ENCODE results near the gene TMEM151A.

The TMEM151A gene

DNA sequence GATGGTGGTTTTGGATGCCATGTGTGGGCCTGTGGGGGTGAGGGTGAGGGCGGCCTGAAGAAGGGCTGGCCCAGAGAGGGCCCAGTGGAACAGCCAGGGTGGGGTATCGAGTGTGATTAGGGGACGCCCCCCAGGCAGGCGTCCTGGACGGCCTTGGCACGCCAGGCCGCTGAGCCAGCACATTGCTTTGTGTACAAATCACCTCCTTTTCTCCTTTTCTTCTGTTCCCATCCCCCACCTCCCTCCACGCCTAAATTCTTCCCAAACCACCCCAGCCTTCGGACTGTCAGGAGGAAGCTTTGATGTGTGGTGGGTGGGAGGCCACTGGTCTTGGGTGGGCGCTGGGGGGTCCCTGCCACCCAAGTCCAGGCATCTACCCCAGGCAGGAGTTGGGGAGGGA, 33.0 kb downstream of the TMEM151A start:
- DNase-seq = no peak

DNA sequence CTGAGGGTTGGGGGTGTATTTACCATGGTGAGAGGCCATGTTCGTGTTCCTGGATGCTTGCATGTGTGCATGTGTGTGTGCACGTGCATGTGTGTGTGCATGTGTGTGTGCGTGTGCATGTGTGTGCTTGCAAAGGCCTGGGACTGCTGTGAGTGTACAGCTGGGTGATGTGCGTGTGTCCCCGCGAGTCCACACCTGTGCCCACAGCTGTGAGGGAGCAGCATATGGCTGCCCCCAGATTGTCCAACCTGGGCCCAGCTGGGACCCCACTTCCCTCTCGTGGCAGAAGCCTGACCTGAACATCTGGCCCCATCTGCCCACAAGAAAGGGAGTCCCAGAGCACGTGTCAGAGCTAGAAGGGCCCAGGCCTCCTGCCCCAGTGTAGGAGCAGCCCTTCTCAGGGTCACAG, 33.6 kb downstream of the TMEM151A start:
- DNase-seq = no peak

DNA sequence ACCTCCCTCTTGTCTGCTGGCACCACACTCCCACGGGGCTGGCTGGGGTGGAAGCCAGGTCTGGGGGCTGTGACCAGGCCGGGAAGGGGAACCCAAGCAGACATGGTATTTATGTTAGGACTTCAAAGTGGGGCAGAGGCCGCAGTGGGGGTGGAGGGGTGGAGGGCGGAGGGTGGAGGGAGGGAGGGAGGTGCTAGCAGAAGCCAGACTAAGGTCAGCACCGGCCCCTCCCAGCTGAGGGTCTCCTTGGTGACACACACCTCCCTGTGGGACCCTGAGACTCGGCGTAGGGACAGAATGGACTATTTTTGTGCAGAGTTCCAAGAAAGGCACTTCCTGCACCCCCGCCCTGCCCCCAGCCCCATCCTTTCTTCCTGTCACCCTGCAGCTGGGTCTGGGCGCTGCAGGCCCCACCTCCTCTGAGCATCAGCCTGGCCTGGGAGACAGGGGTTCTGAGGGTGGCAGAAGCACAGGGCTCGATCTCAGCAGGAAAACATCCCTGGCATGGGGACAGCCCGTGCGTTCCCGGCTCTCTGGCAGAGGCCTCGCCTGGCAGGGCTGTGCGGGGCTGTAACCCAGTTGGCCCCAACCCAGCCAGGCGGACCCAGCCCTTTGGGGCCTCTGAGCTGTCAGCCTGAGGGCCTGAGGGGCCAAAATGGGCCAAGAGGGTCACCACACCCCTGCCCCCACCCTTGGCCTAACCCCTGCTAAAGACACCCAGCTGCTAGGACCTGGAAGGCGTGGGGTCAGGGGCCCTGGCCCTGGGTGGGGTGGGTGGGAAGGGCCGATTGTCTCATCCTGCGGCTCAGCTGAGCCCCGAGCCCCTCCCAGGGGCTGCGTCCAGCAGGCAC, 34.8 kb downstream of the TMEM151A start:
- no peak for DNase-seq

DNA sequence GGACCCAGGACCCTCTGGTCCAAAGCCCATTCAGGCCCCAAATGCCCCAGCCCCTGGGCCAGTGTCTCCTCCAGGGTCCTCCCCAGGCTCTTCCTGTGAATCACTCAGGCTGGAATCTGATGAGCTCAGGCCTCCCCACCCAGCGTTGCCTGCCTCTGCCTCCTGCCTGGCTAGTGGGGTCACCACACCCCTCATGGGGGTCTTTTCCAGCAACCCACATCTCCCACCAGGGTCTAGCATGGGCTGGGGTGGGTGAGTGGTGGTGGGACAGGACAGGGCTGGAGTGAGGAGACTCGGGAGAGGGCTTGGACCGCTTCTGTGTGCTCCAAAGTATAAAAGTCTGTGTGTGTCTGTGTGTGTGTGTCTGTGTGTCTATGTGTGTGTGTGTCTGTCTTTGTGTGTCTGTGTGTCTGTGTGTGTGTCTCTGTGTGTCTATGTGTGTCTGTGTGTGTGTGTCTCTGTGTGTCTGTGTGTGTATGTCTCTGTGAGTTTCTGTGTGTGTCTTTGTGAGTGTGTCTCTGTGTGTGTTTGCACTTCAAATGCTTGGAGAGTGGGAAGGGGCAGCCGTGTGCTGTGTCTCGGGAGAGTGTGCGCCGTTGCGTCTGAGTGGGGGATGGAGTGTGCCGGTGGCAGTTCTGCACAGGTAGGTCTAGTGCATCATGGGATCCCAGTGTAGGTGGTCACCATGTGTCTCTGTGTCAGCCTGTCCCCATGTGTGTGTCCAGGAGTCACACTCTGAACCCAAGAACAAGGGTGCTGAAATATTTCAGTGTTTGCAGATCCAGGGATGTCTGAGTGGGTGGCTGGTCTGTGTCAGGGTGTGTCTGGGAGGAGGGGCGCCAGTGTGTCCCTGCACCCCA, 35.7 kb downstream of the TMEM151A start:
- no peak for DNase-seq

DNA sequence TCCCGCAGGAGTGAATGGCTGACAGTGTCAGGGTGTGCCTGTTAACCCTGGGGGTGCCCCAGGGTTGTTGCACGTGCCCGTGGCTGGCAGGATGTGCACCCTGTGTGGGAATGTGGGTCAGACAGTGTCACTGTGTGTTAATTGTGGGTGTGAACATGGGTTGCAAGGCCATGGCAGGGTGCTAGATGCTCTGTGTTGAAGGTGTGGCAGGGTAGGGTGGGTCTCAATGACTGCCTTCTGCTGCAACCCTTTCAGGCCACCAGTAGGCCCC, 36.3 kb downstream of the TMEM151A start:
- DNase-seq = no peak

DNA sequence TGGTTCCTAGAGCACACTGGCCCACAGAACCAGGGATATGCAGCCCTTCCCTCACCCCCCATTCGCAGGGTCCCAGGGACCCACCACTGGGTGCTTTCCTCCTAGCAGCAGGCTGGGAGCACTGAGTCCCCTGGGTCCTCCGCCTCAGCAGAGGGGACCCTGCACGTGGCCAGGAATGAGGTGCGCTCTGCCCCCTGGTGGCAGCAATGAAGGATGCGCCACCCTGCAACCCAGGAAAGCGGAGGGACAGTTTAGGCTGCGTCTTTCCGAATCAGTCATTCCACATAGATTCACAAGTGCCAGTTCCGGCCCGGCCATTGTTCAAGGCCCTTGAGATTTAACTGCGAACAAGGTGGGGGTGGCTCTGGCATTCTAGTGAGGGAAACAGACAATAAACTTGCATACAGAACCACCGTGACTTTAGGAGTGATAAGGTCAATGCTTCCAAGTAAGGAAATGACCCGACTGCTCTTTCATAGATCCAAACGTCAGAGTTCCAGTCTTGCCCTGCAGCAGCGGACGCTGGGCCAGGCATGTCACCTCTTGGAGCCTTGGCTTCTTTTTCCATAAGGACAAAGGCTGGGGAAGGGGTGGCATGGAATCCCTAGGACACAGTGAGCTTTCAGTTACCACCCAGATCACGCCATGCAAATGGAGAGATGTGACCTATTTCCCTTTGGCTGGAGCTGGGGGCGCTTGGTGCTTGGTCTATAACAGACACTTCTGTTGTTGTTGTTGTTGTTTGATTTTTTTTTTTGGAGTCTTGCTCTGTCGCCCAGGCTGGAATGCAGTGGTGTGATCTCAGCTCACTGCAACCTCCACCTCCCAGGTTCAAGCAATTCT, 36.8 kb downstream of the TMEM151A start:
- peak; percentile 46 for DNase-seq

DNA sequence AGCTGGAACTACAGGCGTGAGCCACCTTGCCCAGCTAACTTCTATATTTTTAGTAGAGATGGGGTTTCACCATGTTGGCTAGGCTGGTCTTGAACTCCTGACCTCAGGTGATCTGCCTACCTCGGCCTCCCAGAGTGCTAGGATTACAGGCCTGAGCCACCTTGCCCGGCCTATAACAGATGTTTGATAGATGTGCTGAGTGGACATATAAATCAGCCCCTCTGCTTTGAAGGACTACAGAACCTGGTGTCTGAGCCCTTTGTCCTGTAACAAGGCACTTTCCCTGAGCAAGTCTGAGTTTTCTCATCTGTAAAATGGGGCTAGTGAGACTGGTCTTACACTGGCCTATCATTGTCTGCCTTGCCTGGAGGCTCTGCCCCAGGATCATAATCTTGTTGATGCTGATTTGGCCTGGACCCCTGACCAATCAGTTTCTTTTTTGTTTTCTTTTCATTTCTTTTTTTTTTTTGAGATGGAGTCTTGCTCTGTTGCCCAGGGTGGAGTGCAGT, 37.5 kb downstream of the TMEM151A start:
- no peak for DNase-seq

DNA sequence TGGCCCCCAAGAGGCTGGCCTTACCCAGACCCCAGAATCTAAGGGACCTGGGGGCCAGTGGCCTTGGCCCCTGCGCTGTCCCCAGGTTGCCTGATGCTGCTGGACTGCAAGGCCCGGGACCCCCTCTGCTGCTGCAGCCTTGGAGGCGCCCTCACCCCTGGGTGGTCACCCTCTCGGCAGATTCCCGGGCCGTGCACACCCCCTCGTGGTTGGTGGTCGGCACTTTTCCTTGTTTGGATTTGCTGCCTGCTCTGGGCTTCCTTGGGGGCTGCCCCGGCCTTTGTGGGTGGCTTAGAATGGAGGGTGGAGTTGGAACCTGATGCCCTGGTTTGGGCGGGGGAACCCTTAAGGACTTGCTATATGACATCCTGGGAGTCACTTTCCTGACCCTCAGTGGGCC, 39.2 kb downstream of the TMEM151A start:
- DNase-seq = no peak

DNA sequence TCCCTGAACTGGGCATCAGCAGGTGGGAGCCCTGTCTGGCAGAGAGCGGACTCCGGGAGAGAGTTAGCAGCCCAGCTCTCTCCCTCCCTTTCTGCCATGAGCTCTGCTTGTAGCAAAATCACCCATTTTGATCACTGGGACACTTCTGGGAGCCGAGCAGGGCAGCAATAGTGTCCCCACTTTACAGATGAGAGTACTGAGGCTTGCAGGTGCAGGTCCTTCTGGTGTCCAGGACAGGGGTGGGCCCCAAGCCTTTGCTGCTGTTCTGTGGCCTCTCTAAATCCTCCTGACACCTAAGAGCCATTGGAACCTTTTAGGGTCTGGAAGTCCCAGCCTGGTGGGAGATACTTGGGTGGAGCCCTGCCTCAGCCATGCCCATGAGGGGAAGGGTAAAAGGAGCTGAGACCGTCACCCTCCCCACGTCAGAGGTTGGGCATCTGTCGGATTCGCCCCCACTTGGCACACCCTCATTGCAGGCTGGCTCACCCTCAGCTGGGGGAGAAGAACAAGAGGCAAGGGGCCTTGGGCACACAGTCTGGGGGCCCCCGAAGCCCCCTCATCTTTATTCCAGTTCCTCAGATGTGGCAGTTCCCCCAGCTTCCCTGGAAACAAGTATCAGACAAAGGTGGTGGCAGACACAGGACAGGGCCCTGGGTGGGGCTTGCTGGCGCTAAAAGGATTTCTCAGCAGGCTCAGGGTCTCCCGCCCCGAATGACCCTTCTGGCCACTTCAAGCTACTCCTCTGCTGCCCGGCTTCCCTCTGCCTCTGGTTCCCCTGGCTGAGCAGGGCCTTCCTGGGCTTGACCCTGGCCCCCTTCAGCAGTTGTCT, 40.1 kb downstream of the TMEM151A start:
- no peak for DNase-seq

DNA sequence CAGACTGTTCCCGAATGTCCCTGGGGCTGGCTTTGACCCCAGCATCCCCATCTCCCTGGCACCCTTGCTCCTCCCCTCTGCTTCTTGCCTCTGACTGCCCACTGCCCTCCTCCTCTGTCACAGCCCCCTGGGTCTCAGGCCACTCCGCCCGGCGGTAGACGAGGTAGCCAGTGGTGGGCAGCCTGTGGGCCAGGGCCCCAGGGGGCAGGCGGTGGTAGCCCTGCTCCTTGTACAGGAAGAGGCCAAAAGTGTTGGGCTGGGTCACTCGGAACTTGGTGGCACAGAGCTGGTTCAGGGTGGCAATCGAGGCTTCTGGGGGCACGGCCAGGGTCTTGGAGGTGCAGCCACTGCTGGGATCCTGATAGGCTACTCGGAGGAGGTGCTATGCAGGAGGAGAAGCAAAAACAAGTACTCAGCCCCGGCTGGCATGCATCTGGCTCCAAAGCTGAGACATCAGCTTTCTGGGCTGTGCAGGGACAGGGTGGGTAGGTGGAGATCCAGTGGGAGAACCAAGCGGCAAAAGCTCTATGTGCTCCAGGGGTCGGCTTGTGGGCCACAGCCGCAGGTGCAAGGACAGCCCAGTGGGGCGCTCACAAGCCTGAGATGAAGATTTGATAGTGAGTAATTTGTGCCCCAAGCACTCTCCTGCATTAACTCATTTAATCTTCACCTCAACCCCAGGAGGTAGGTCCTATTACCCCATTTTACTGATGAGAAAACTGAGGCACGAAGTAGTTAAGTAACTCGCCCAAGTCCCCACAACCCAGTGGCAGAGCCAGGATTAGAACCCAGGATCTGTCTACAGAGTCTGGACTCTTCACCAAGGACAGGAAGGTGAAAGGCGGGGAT, 40.9 kb downstream of the TMEM151A start:
- no peak for DNase-seq

DNA sequence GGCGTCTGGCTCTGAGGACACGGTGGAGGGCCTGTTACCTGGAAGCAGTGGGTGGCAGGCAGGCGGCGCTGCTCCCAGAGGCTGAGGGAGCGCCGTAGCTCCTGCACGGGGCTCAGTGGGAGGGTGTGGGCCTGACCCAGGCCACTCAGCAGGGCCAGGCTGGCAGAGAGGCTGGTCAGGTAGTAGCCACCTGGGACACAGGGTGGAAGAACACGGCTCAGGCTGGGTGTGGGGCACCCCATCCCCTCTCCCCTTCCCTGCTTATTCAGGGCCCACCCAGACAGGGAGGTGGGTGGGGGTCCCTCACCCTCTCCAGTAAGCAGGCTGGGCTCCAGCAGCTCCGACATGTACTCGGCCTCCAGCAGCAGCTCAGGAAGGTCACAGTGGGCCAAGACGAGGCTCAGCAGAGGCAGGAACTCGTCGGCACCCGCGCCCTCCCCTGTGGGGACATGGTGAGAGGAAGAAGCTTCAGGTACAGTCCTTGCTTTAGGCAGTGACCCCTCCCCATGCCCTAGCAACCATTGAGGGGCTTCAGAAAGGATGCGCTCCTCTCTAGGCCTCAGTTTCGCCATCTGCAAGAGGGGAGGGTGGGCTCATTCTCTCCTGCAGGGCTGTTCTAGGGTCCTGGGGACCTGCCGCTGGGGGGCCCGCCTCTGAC, 41.7 kb downstream of the TMEM151A start:
- no peak for DNase-seq

DNA sequence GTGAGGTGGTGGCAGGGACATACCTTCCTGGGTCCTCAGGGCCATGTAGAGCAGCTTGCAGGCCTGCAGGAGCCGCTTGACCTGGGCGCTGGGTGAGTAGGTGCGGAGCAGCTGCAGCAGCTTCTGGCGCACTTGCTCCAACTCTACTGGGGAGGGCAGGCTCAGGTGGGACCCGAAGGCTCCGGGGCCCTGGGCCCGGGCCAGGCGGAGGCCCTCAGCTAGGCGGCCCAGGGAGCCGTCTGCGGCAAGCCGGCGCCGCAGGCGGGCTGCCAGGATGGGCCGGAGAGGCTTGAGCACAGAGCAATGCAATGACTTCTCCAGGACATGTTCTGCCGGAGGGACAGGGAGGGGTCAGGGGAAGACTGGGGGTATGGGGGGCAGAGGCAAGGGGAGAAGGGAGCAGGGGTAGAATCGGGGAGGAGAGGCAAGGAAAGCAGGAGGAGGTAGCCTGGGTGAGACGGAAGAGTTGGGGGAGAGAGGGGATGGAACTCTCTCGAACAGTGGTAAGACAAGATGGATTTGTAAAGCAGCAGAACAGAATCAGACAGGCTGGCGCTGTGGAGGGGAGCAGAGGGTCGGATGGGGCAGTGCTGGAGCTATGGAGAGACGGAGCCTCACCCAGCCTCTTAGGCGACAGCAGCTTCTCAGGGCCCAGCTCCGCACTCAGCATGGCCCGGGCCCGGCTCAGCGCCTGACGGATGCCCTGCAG, 42.4 kb downstream of the TMEM151A start:
- no peak for DNase-seq

DNA sequence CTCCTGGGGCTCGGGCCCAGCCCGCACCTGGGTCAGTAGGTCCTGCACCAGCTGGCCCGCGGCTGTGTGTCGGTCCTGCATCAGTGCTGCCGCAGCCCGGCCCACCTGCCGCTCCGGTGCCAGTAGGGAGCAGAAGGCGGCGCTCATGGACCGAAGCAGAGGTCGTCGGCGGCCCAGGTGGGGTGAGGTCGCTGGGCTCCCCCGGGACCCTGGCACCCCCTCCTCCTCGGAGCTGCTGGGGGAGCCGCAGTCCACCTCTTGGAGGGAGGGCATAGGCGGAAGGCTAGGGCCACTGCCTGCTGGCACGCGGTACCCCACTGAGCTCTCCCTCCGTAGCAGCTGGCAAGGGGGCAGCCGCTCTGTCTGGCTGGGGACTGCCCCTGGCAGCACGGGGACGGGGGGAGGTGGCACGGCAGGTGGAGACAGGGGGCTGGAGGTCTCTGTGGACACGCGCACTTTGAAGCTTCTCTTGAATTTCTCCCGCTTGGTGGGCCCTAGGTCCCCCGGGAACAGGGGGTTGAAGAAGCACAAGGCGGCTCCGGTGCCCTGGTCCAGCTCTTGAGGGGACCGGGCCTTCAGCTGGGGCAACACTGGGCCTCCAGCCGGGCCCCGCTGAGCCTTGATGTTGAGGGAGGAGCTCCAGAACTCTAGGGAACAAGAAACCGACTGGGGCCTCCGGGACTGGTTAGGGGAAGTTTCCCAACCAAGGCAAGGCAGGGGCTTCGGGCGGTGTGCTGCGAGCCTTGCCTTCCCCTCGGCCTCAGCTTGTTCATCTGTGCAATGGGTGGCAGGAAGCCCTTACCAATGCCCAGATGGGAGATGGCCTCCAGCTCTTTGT, 43.1 kb downstream of the TMEM151A start:
- DNase-seq = no peak

DNA sequence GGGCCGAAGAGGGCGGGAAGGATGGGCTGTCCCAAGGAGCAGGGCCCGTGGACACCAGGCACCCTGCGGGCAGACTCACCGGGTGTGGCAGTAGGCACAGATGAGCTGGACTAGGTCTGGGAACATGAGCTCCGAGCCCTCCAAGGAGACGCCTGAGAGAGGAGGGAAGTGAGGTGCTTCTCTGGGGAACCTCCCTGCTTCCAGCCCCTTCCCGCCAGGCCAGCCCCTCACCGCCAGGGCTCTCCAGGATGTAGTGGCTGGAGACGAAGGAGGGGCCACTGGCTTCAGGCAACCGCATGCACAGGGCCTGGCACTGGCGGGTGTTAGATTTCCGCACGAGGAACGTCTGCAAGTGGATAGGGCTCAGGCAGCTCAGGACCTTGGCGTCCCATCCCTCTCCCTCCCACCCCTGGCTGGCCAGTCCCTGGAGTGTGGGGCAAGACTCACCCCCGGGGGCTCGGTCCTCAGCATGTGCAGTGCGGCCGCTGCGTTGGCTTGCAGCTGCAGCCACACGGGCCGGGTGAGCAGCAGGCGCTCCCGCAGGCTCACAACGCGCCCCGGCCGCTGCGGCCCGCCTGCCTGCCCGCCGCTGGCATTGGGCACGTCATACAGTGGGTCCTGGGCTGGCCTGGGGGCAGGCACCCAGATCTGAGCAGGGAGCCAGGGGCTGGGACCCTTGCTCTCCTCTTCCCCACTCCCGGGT, 44.0 kb downstream of the TMEM151A start:
- no peak for DNase-seq

DNA sequence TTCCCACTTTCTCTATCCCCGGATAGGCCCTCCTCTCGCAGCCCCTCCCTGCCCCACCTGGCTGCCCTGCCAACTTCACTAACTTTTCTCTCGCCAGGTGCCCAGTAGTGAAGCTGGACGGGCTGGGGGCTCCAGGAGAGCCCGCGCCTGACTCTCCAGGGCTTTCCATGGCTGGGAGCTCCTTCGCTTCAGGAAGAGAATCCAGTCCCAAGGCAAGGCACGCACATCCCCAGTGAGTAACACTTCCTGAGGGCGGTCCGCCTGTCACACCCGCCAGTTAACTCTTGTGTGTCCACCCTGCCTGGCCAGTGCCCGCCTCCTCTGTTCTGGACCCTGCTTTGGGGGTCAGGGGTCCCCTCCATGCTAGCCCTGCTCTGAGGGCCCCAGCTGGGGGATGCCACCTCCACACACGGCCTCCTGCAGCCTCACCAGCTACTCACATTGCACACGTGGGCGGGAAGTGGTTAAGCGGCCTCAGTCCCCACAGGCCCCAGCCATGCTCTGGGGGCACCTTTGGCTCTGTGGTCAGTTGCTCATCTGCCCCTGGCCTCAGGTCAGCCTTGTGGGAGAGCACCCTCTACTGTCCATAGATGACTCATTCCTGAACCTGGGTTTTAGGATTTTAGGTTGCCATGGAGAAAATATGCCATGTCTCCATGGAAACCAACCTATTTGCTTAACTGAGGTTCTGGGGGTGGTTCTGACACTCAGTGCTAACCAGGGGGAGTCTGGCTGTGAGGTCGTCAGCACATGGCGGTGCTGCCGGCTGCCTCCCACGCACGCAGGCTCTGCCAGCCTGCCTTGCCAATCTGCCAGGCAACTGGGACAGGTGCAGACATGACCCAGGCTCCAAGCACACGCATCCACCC, 44.8 kb downstream of the TMEM151A start, which contains the start of gene RIN1:
Gene RIN1 (minus strand): TSS at position 201 of the 869 bp plus-strand sequence. CDS start 32 bp downstream, at position 169.
- no peak for DNase-seq

DNA sequence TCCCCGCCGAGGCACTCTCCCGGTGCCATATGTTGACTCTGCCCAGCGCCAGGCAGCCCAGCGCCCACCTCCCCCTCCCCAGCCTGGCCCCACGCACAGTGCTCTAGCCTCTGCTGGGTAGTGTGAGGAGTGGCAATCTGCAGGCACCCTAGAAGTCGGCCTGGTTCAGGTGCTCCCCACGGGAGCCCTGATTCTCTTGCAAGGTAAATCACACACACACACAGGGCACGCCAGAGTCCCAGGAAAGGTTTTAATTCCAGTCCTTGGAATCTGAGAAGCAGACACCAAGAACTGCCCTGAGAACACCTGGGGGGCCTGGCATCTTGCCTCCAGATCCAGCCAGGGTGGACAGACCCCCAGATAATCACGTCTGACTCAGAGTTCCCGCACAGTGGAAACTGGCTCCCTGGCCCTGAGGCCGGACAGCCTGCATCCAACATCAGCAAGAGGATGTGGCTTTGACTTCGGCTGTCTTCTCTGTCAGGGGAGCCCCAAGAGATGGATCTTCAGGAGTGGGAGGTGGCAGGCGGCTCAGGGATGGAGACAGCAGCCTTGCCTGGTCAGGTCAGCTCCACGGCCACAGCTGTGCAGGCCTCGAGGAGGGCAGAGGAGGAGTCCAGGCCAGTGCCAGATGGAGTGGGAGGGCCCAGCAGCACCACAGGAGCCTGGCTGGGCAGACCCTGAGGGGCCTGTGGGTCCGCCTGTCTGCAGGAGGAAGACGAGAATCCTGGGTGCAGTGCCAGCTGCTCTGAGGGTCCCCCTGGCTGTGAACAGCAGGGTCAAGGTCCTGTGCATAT, 45.6 kb downstream of the TMEM151A start:
- DNase-seq = no peak

Data from NCI-H2227 treated with DMSO at 0.1 percent for 48 hours (cell line).